ENCODE data around the gene SMARCC2.
A peak's percentile ranks its signal among the peaks of the same experiment; 100 is the strongest.

Gene SMARCC2

GRCh38 chr12:56189918-56190694, 823 bp upstream of the SMARCC2 start:
- Histone ChIP-seq H3K27ac (peak overlapping the region; percentile 84), H3K4me3 (ENCODE audit: low read depth, low read length) (peak overlapping the region; percentile 99)
- no peak for TF ChIP-seq CTCF (IDR thresholded peaks at IDR 0.05; ENCODE audit: low read depth, low read length)

GRCh38 chr12:56188778-56189098, 545 bp downstream of the SMARCC2 start:
- Histone ChIP-seq H3K27me3 (ENCODE audit: insufficient read depth, low read depth, severe bottlenecking) (no peaks in the 10 kb centered on the region), H3K9me3 (ENCODE audit: severe bottlenecking) (no peaks in the 10 kb centered on the region), H3K27ac (peak overlapping the region; percentile 93), H3K4me3 (ENCODE audit: low read depth, low read length) (peak overlapping the region; percentile 87), H3K36me3 (peaks cover 43% of the 10 kb centered on the region)
- no peak for TF ChIP-seq CTCF (IDR thresholded peaks at IDR 0.05; ENCODE audit: low read depth, low read length)
- no peak for DNase-seq

More at GRCh38 chr12:56189918-56190694, 823 bp upstream of the SMARCC2 start:
- Histone ChIP-seq H3K36me3 (peaks cover 29% of the 10 kb centered on the region), H3K9me3 (ENCODE audit: severe bottlenecking) (no peaks in the 10 kb centered on the region), H3K27me3 (ENCODE audit: insufficient read depth, low read depth, severe bottlenecking) (no peaks in the 10 kb centered on the region)
- DNase-seq: peak; percentile 88

GRCh38 chr12:56188131-56188777, 1.0 kb downstream of the SMARCC2 start:
- Histone ChIP-seq H3K36me3 (peaks cover 48% of the 10 kb centered on the region), H3K4me3 (ENCODE audit: low read depth, low read length) (peak overlapping the region; percentile 87), H3K27ac (peak overlapping the region; percentile 93), H3K9me3 (ENCODE audit: severe bottlenecking) (no peaks in the 10 kb centered on the region), H3K27me3 (ENCODE audit: insufficient read depth, low read depth, severe bottlenecking) (no peaks in the 10 kb centered on the region)
- no peak for DNase-seq
- no peak for TF ChIP-seq CTCF (IDR thresholded peaks at IDR 0.05; ENCODE audit: low read depth, low read length)

- peaks cover 59% of the 10 kb centered on the region for H3K36me3 ChIP-seq
- H3K27me3 ChIP-seq (ENCODE audit: insufficient read depth, low read depth, severe bottlenecking): no peaks in the 10 kb centered on the region
- H3K9me3 ChIP-seq (ENCODE audit: severe bottlenecking): no peaks in the 10 kb centered on the region
- no peak overlapping the region for H3K27ac ChIP-seq
- H3K4me3 ChIP-seq (ENCODE audit: low read depth, low read length): no peak overlapping the region
- DNase-seq: no peak
- no peak for TF ChIP-seq CTCF (IDR thresholded peaks at IDR 0.05; ENCODE audit: low read depth, low read length)
Measured at GRCh38 chr12:56186957-56187356, 2.3 kb downstream of the SMARCC2 start.

- no peak overlapping the region for H3K4me3 ChIP-seq (ENCODE audit: low read depth, low read length)
- no peak overlapping the region for H3K27ac ChIP-seq
- no peaks in the 10 kb centered on the region for H3K27me3 ChIP-seq (ENCODE audit: insufficient read depth, low read depth, severe bottlenecking)
- H3K36me3 ChIP-seq: peaks cover 90% of the 10 kb centered on the region
- DNase-seq: no peak
- no peak for TF ChIP-seq CTCF (IDR thresholded peaks at IDR 0.05; ENCODE audit: low read depth, low read length)
- H3K9me3 ChIP-seq (ENCODE audit: severe bottlenecking): no peaks in the 10 kb centered on the region
Measured at GRCh38 chr12:56178347-56178746, 10.9 kb downstream of the SMARCC2 start.

Data from WERI-Rb-1 (cell line).